Caco-2 (cell line): ENCODE data around the gene MYLK2. TPM values are rescaled to one million over a fixed set of nuclear protein-coding genes. Genes with fewer than 3 reads are reported as not detected.

Source experiments
- BruUV-seq: library from RNA; stranded (reverse); fragments of 400-500 nt; replicated peaks from 2 replicates; lab custom pipeline; 2021; lab: Mats Ljungman, UMichigan
- CTCF ChIA-PET: fragments of 300-600 bp; sonication (Branson Sonifier 250); formaldehyde crosslinking; loops from one replicate; lab custom pipeline; 2022; ENCODE audit warnings: antibody characterized with exemption; lab: Charles Lee
- POLR2A ChIA-PET: fragments of 300-600 bp; sonication (Branson Sonifier 250); formaldehyde crosslinking; loops from one replicate; lab custom pipeline; 2022; ENCODE audit warnings: antibody characterized with exemption; lab: Charles Lee
- DNase-seq, 2 experiments: peaks; one replicate each; pipeline versions ENCODE4 v3.0.0 to v3.0.0-alpha.2; 2020 to 2022
- H3K27me3 ChIP-seq: replicated peaks from 2 replicates; pipeline ENCODE4 v1.6.0; 2011; ENCODE audit warnings: low read length; ENCODE audit not compliant: control insufficient read depth, insufficient read depth
- H3K36me3 ChIP-seq: 2 replicates; pipeline ENCODE4 v1.5.1; 2011; ENCODE audit warnings: low read length; ENCODE audit not compliant: control insufficient read depth, insufficient read depth
- H3K4me1 ChIP-seq: fragments of 250-450 bp; sonication (Bioruptor Pico); 2 replicates; pipeline ENCODE4 v1.5.1; 2020; ENCODE audit warnings: mild to moderate bottlenecking
- H3K4me3 ChIP-seq: 2 replicates; pipeline ENCODE4 v1.5.1; 2011; ENCODE audit warnings: low read depth, mild to moderate bottlenecking, control low read depth, low read length
- H3K9me3 ChIP-seq: fragments of 250-450 bp; sonication (Bioruptor Pico); 2 replicates; pipeline ENCODE4 v1.5.1; 2020; ENCODE audit warnings: mild to moderate bottlenecking, moderate library complexity
- H3K27ac Mint-ChIP-seq: one replicate; pipeline ENCODE4 v1.8.0; 2022; ENCODE audit warnings: mixed read lengths; ENCODE audit not compliant: unreplicated experiment
- H3K27me3 Mint-ChIP-seq: one replicate; pipeline ENCODE4 v1.8.0; 2022; ENCODE audit warnings: mixed read lengths; ENCODE audit not compliant: insufficient read depth, unreplicated experiment
- H3K36me3 Mint-ChIP-seq: one replicate; pipeline ENCODE4 v1.8.0; 2022; ENCODE audit warnings: mild to moderate bottlenecking, mixed read lengths; ENCODE audit not compliant: insufficient read depth, unreplicated experiment
- H3K4me1 Mint-ChIP-seq: one replicate; pipeline ENCODE4 v1.8.0; 2022; ENCODE audit warnings: low read depth, mixed read lengths; ENCODE audit not compliant: unreplicated experiment
- H3K4me3 Mint-ChIP-seq: one replicate; pipeline ENCODE4 v1.8.0; 2022; ENCODE audit warnings: mild to moderate bottlenecking, moderate library complexity, mixed read lengths; ENCODE audit not compliant: unreplicated experiment
- H3K9me3 Mint-ChIP-seq: one replicate; pipeline ENCODE4 v1.8.0; 2022; ENCODE audit warnings: mixed read lengths; ENCODE audit not compliant: unreplicated experiment
- intact Hi-C: fragments of 100-400 bp; cut with micrococcal nuclease; formaldehyde crosslinking; loops from one replicate; pipeline ENCODE4 v1.10.0; 2022; ENCODE audit not compliant: unreplicated experiment
- total RNA-seq: library from RNA; stranded (reverse); gene quantifications from 2 replicates; pipeline ENCODE4 v1.2.3, GENCODE V29; 2022
- TF ChIP-seq, protein P1 (sequence below), 2 experiments: fragments of 200-600 bp in 1 of 2; IDR thresholded peaks; 1 replicate in 1 of 2; 2 replicates in 1 of 2; pipeline versions ENCODE4 v1.5.1 to v1.8.0; 2011 to 2022; ENCODE audit warnings: antibody characterized with exemption in 1 of 2, control low read depth in 1 of 2, inconsistent platforms in 1 of 2, low read depth in 1 of 2, low read length in 1 of 2, mild to moderate bottlenecking in 1 of 2, moderate library complexity in 1 of 2; ENCODE audit not compliant: insufficient read depth in 1 of 2, severe bottlenecking in 1 of 2, unreplicated experiment in 1 of 2

Gene MYLK2
- total RNA-seq, 1 experiment from 2014 or later = 0.91 TPM

DNA sequence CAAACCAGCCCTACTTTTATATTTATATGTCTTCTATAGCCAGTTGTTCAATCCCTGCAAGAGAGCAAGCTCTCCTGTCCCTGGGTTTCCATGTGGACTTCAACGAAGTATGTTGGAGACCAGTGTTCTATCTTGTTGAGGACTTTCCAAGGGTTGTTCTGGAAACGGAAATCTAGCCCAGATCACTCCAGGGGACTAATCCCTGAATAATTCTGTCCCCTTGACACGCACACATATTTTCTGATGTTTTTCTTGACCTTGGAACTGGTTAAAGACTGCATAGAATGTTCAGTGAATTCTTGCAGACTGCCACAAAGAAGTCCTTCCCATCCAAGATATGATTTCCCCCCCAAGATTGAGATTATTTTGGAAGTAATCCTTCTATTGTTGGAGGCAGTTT is 9.5 kb upstream of the MYLK2 start:
- Mint-ChIP-seq H3K36me3 (peaks cover 58% of the 10 kb centered on the region), H3K27ac (no peak overlapping the region), H3K4me1 (no peaks in the 10 kb centered on the region), H3K4me3 (no peak overlapping the region), H3K27me3 (no peaks in the 10 kb centered on the region), H3K9me3 (no peaks in the 10 kb centered on the region)
- Histone ChIP-seq H3K4me3 (no peak overlapping the region), H3K4me1 (no peaks in the 10 kb centered on the region), H3K9me3 (no peaks in the 10 kb centered on the region), H3K27me3 (no peaks in the 10 kb centered on the region), H3K36me3 (peaks cover 4% of the 10 kb centered on the region; the same call in 1 of the 2 replicates)
- no peak for DNase-seq
- ChIA-PET POLR2A (no interaction called here), CTCF (no interaction called here)
- BruUV-seq = no TSS peak
- TF ChIP-seq, protein P1, sequence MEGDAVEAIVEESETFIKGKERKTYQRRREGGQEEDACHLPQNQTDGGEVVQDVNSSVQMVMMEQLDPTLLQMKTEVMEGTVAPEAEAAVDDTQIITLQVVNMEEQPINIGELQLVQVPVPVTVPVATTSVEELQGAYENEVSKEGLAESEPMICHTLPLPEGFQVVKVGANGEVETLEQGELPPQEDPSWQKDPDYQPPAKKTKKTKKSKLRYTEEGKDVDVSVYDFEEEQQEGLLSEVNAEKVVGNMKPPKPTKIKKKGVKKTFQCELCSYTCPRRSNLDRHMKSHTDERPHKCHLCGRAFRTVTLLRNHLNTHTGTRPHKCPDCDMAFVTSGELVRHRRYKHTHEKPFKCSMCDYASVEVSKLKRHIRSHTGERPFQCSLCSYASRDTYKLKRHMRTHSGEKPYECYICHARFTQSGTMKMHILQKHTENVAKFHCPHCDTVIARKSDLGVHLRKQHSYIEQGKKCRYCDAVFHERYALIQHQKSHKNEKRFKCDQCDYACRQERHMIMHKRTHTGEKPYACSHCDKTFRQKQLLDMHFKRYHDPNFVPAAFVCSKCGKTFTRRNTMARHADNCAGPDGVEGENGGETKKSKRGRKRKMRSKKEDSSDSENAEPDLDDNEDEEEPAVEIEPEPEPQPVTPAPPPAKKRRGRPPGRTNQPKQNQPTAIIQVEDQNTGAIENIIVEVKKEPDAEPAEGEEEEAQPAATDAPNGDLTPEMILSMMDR (IDR thresholded peaks at IDR 0.05; ENCODE audit: insufficient read depth in 1 of 2, low read depth in 1 of 2, low read length in 1 of 2, severe bottlenecking in 1 of 2, unreplicated experiment in 1 of 2) = no peak
- intact Hi-C loops = no loop called here

DNA sequence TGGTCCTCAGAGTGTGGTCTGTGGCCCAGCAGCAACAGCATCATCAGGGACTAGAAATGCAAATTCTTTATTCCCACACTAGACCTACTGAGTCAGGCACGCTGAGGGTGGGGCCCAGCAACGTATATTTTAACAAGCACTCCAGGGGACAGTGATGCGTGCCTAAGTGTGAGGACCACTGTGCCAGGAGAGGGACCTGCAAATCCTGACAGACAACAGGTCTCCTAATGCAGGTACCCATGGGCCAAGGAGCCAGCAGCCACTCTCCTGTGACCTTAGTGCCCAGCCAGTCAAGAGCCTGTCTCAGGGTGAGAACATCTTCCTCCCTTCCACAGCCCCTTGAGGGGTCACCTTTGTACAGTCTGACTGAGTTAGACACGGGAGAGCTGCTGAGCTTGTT is 8.0 kb upstream of the MYLK2 start:
- no TSS peak for BruUV-seq
- TF ChIP-seq, protein P1 (IDR thresholded peaks at IDR 0.05; ENCODE audit: insufficient read depth in 1 of 2, low read depth in 1 of 2, low read length in 1 of 2, severe bottlenecking in 1 of 2, unreplicated experiment in 1 of 2) = no peak
- no peaks in the 10 kb centered on the region for H3K27me3 Mint-ChIP-seq
- Histone ChIP-seq H3K4me3 (no peak overlapping the region), H3K27me3 (no peaks in the 10 kb centered on the region), H3K9me3 (no peaks in the 10 kb centered on the region), H3K36me3 (peaks cover 1% of the 10 kb centered on the region; the same call in 1 of the 2 replicates), H3K4me1 (no peaks in the 10 kb centered on the region)
- ChIA-PET CTCF (interaction anchor here (1.3 kb wide), 1 partner anchor 11 kb away, joined by 3 read pairs; no protein-coding TSS in a partner anchor), POLR2A (no interaction called here)
- no peak overlapping the region for H3K4me3 Mint-ChIP-seq
- peak overlapping the region; percentile 12 for H3K27ac Mint-ChIP-seq
- peaks cover 43% of the 10 kb centered on the region for H3K36me3 Mint-ChIP-seq
- no peaks in the 10 kb centered on the region for H3K9me3 Mint-ChIP-seq
- DNase-seq = no peak
- intact Hi-C loops = no loop called here
- no peaks in the 10 kb centered on the region for H3K4me1 Mint-ChIP-seq

DNA sequence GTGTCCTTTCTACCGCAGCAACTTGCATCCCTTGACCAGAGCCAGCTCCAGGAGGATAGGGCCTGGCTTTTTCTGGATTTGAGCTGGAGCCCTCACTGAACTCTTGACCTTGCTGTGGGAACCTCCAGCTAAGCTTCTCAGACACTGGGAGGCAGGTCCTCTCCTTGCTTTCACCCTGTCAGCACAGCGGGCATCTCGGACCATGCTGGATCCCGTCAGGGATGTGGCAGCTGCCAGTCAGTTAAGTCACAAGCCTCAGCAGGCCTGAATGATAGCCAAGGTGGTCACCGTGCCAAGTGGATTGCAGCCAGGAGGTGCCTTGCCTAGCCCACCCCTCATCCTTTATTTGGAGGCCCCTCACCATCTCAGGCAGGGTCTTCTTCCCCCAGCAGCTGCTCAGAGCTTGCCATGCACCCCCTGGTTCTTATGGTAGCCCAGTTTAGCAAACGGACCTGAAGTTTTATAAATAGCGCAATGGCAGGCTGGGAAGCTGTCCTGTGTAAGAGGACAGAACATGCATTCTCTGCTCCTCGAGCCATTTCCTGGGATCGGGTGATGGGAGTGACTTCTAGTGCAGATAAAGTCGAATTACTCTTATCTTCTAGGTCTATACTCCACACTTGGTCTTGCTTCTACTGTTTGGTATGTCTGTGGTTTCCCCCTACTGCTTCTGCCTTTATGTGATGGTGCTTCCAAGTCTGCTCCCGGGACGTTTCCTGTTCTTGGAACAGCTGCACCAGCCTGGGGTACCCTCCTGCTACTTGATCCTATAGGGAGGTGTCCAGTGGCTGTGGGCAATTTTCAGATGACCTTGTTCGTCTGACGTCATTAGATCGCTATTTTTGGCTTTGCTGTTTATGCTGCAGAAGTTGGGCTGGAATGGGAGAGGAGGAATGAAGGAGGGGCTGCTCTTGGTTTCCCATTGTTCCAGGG is 7.1 kb upstream of the MYLK2 start:
- H3K27me3 ChIP-seq = no peaks in the 10 kb centered on the region
- intact Hi-C loops = no loop called here
- no TSS peak for BruUV-seq
- no peak overlapping the region for H3K4me3 ChIP-seq
- Mint-ChIP-seq H3K27ac (no peak overlapping the region), H3K36me3 (peaks cover 34% of the 10 kb centered on the region), H3K4me3 (no peak overlapping the region), H3K9me3 (no peaks in the 10 kb centered on the region), H3K27me3 (no peaks in the 10 kb centered on the region), H3K4me1 (no peaks in the 10 kb centered on the region)
- no peaks in the 10 kb centered on the region for H3K9me3 ChIP-seq
- POLR2A ChIA-PET = no interaction called here
- H3K4me1 ChIP-seq = no peaks in the 10 kb centered on the region
- CTCF ChIA-PET = no interaction called here
- no peaks in the 10 kb centered on the region for H3K36me3 ChIP-seq
- no peak for DNase-seq
- TF ChIP-seq, protein P1 (IDR thresholded peaks at IDR 0.05; ENCODE audit: insufficient read depth in 1 of 2, low read depth in 1 of 2, low read length in 1 of 2, severe bottlenecking in 1 of 2, unreplicated experiment in 1 of 2) = no peak
